Vagina (tissue), 2 donors: ENCODE results near the gene MAFG. TPM values are rescaled to one million over a fixed set of nuclear protein-coding genes. Genes with fewer than 3 reads are reported as not detected.

Experiments
- DNase-seq, 2 donors: peaks; one replicate each; pipeline ENCODE4 v3.0.0-alpha.2; 2017; ENCODE audit errors: extremely low spot score in 2 of 2
- H3K27ac ChIP-seq: fragments of 200-600 bp; sonication (generic); one replicate; pipeline ENCODE4 v1.5.1; 2019
- H3K27me3 ChIP-seq: fragments of 200-600 bp; sonication (generic); one replicate; pipeline ENCODE4 v1.5.1; 2019
- H3K36me3 ChIP-seq, 2 donors: fragments of 200-600 bp; sonication (generic); one replicate each; pipeline ENCODE4 v1.5.1; 2017 to 2019
- H3K4me1 ChIP-seq: fragments of 200-600 bp; sonication (generic); one replicate; pipeline ENCODE4 v1.5.1; 2019
- H3K4me3 ChIP-seq, 2 donors: fragments of 200-600 bp; sonication (generic); 1 replicate in 1 of 2; 2 replicates in 1 of 2; pipeline ENCODE4 v1.5.1; 2016 to 2019
- H3K9me3 ChIP-seq: fragments of 200-600 bp; sonication (generic); one replicate; pipeline ENCODE4 v1.5.1; 2019
- CTCF ChIP-seq, 3 experiments: fragments of 450-650 bp in 2 of 3; fragments of 200-600 bp in 1 of 3; sonication (generic) in 1 of 3; IDR thresholded peaks; one replicate each; pipeline ENCODE4 v1.5.1; 2017 to 2019; ENCODE audit warnings: antibody characterized with exemption in 3 of 3, mild to moderate bottlenecking in 2 of 3, moderate library complexity in 2 of 3
- POLR2A ChIP-seq, 2 donors: fragments of 450-650 bp; IDR thresholded peaks; one replicate each; pipeline ENCODE4 v1.6.1; 2017; ENCODE audit warnings: antibody characterized with exemption in 2 of 2, mild to moderate bottlenecking in 2 of 2, moderate library complexity in 2 of 2
- POLR2AphosphoS5 ChIP-seq, 2 donors: sonication (generic); formaldehyde crosslinking; IDR thresholded peaks; one replicate each; pipeline ENCODE4 v1.9.0; 2017; ENCODE audit warnings: antibody characterized with exemption in 2 of 2, mild to moderate bottlenecking in 2 of 2, low read depth in 1 of 2; ENCODE audit not compliant: insufficient read depth in 1 of 2
- intact Hi-C: fragments of 100-400 bp; cut with DNase I; formaldehyde crosslinking; loops from one replicate; pipeline ENCODE4 v1.15.1; 2023
- total RNA-seq: library from RNA; depleted of rRNA; stranded (reverse); fragments of >200 nt; gene quantifications from one replicate; pipeline ENCODE4 v1.2.3, GENCODE V29; 2016

MAFG gene
- total RNA-seq, 1 donor from 2014 or later: 18.9 TPM

- peaks cover 50% of the 10 kb centered on the region for H3K4me1 ChIP-seq
- no peak for DNase-seq
- H3K27me3 ChIP-seq: no peaks in the 10 kb centered on the region
- H3K27ac ChIP-seq: peak overlapping the region; percentile 18
- TF ChIP-seq CTCF (IDR thresholded peaks at IDR 0.05) (no peak), POLR2AphosphoS5 (IDR thresholded peaks at IDR 0.05; ENCODE audit: insufficient read depth in 1 of 2, low read depth in 1 of 2) (no peak), POLR2A (IDR thresholded peaks at IDR 0.05) (no peak)
- no peaks in the 10 kb centered on the region for H3K9me3 ChIP-seq
- intact Hi-C loops: no loop called here
- H3K4me3 ChIP-seq: peak overlapping the region; percentile 28 to 42
- H3K36me3 ChIP-seq: peaks cover 0 to 6% of the 10 kb centered on the region in 2 donors
Measured at GRCh38 chr17:81923302-81924260, 4.0 kb downstream of the MAFG start.

GRCh38 chr17:81922566-81923301, 4.8 kb downstream of the MAFG start:
- no peak for DNase-seq
- H3K27ac ChIP-seq: peak overlapping the region; percentile 18
- intact Hi-C loops: no loop called here
- no peak for TF ChIP-seq POLR2AphosphoS5 (IDR thresholded peaks at IDR 0.05; ENCODE audit: insufficient read depth in 1 of 2, low read depth in 1 of 2)
- no peak for TF ChIP-seq POLR2A (IDR thresholded peaks at IDR 0.05)
- no peak for TF ChIP-seq CTCF (IDR thresholded peaks at IDR 0.05)
- H3K9me3 ChIP-seq: no peaks in the 10 kb centered on the region
- peaks cover 47% of the 10 kb centered on the region for H3K4me1 ChIP-seq
- no peaks in the 10 kb centered on the region for H3K27me3 ChIP-seq
- peak overlapping the region; percentile 28 to 42 for H3K4me3 ChIP-seq
- H3K36me3 ChIP-seq: peaks cover 0 to 6% of the 10 kb centered on the region in 2 donors

- Histone ChIP-seq H3K36me3 (peaks cover 0 to 6% of the 10 kb centered on the region in 2 donors), H3K27ac (no peak overlapping the region), H3K4me3 (no peak overlapping the region), H3K9me3 (no peaks in the 10 kb centered on the region), H3K4me1 (peaks cover 52% of the 10 kb centered on the region), H3K27me3 (no peaks in the 10 kb centered on the region)
- no peak for DNase-seq
- intact Hi-C loops: no loop called here
- TF ChIP-seq POLR2A (IDR thresholded peaks at IDR 0.05) (no peak), POLR2AphosphoS5 (IDR thresholded peaks at IDR 0.05; ENCODE audit: insufficient read depth in 1 of 2, low read depth in 1 of 2) (no peak), CTCF (IDR thresholded peaks at IDR 0.05) (no peak)
Measured at GRCh38 chr17:81921996-81922565, 5.5 kb downstream of the MAFG start.

DNA sequence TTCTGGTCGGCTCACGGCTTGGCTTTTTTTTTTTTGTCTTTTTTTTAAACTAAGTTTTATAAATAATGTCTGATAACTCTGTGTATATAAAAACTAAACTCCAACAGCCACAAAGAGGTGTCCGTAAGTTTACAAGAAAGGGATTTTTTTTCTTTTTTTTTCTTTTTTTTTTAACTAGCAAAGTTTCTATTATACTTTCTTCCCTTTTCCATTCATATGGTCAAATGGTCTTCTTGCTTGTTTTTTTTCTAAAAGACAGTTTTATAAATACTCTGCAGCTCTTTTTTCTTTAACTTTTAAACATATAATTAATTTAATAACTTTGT, 6.0 kb downstream of the MAFG start:
- intact Hi-C loops: no loop called here
- H3K9me3 ChIP-seq: no peaks in the 10 kb centered on the region
- no peak for TF ChIP-seq CTCF (IDR thresholded peaks at IDR 0.05)
- TF ChIP-seq POLR2A (IDR thresholded peaks at IDR 0.05): no peak
- TF ChIP-seq POLR2AphosphoS5 (IDR thresholded peaks at IDR 0.05; ENCODE audit: insufficient read depth in 1 of 2, low read depth in 1 of 2): no peak
- peaks cover 57% of the 10 kb centered on the region for H3K4me1 ChIP-seq
- H3K27ac ChIP-seq: no peak overlapping the region
- H3K27me3 ChIP-seq: no peaks in the 10 kb centered on the region
- H3K36me3 ChIP-seq: peaks cover 0 to 6% of the 10 kb centered on the region in 2 donors
- H3K4me3 ChIP-seq: no peak overlapping the region
- no peak for DNase-seq
